ENCODE measurements around the gene RBFA. TPM values are rescaled to one million over a fixed set of nuclear protein-coding genes. Genes with fewer than 3 reads are reported as not detected.

Gene RBFA
- total and polyA plus RNA-seq, 2 of the 13 experiments (the other 11 are each of a cell fraction or from before 2014, with no cell fraction given): 29.7 to 42.4 TPM

DNA sequence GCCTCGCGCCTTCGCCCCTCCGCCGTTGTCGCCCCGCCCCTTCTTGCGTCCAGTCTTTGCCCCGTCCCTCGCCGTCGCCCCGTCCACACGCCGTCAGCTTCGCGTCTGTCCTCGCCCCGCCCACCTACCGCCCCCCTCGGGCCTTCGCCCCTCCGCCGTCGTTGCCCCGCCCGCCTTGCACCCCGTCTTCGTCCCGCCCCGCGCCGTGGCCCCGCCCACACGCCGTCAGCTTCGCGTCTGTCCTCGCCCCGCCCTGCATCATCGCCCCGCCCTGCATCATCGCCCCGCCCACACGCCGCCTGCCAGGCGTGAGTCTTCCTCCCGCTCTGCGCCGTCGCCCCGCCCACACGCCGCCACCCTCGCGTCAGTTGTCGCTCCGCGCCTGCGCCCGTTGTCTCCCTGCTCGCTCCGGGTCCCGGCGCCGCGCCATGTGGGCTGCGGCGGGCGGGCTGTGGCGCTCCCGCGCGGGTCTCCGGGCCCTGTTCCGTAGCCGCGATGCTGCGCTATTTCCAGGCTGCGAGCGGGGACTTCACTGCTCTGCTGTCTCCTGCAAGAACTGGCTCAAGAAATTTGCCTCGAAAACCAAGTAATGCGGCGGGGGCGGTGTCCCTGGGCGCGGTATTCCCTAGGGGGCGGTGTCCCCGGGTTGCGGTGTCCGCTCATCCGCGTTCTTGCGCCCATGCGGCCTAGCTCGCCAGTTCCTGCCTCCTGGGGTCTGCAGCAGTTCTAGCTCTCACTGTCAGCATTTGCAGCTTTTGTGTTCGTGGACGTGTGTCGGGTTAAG, at the start of gene RBFA (continued):
- TF ChIP-seq PAWR (CRISPR knock-in tag; IDR thresholded peaks at IDR 0.05; ENCODE audit: borderline replicate concordance): 0 out of 2 replicates have a peak, but pooled peaks have one; percentile 44
- TF ChIP-seq ZNF577 (CRISPR knock-in tag; IDR thresholded peaks at IDR 0.05; ENCODE audit: borderline replicate concordance, low read depth): no peak
- TF ChIP-seq TAF15 (IDR thresholded peaks at IDR 0.05; ENCODE audit: low read depth, low read length, poor library complexity, severe bottlenecking): no peak
- TF ChIP-seq MAFK (conservative IDR thresholded peaks at IDR 0.05 in 1 of 2, IDR thresholded peaks at IDR 0.05 in 1 of 2; ENCODE audit: low read length in 2 of 2): no peak
- TF ChIP-seq TOE1 (CRISPR knock-in tag; IDR thresholded peaks at IDR 0.05): no peak
- TF ChIP-seq, protein P1, sequence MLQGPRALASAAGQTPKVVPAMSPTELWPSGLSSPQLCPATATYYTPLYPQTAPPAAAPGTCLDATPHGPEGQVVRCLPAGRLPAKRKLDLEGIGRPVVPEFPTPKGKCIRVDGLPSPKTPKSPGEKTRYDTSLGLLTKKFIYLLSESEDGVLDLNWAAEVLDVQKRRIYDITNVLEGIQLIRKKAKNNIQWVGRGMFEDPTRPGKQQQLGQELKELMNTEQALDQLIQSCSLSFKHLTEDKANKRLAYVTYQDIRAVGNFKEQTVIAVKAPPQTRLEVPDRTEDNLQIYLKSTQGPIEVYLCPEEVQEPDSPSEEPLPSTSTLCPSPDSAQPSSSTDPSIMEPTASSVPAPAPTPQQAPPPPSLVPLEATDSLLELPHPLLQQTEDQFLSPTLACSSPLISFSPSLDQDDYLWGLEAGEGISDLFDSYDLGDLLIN (CRISPR knock-in tag; IDR thresholded peaks at IDR 0.05; ENCODE audit: borderline replicate concordance): peak; percentile 47; the same call in 1 of the 2 replicates
- peak; percentile 69; the same call in 1 of the 2 replicates for TF ChIP-seq ZNF768 (CRISPR knock-in tag; IDR thresholded peaks at IDR 0.05)
- no peak for TF ChIP-seq ZFP37 (CRISPR knock-in tag; IDR thresholded peaks at IDR 0.05; ENCODE audit: borderline replicate concordance)
- no peak for TF ChIP-seq RFX5 (IDR thresholded peaks at IDR 0.05; ENCODE audit: low read depth, low read length)
- TF ChIP-seq FOSL2 (CRISPR knock-in tag; IDR thresholded peaks at IDR 0.05): no peak; the same call in 1 of the 2 replicates
- no peak for TF ChIP-seq STAT5B (CRISPR knock-in tag; IDR thresholded peaks at IDR 0.05)
- 0 out of 2 replicates have a peak, but pooled peaks have one; percentile 71 for TF ChIP-seq ZNF44 (CRISPR knock-in tag; IDR thresholded peaks at IDR 0.05)
- TF ChIP-seq, protein P2, sequence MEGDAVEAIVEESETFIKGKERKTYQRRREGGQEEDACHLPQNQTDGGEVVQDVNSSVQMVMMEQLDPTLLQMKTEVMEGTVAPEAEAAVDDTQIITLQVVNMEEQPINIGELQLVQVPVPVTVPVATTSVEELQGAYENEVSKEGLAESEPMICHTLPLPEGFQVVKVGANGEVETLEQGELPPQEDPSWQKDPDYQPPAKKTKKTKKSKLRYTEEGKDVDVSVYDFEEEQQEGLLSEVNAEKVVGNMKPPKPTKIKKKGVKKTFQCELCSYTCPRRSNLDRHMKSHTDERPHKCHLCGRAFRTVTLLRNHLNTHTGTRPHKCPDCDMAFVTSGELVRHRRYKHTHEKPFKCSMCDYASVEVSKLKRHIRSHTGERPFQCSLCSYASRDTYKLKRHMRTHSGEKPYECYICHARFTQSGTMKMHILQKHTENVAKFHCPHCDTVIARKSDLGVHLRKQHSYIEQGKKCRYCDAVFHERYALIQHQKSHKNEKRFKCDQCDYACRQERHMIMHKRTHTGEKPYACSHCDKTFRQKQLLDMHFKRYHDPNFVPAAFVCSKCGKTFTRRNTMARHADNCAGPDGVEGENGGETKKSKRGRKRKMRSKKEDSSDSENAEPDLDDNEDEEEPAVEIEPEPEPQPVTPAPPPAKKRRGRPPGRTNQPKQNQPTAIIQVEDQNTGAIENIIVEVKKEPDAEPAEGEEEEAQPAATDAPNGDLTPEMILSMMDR (CRISPR knock-in tag; IDR thresholded peaks at IDR 0.05): peak; percentile 83
- peak; percentile 13; the same call in 1 of the 2 replicates for TF ChIP-seq SP4 (CRISPR knock-in tag; IDR thresholded peaks at IDR 0.05)
- TF ChIP-seq ZKSCAN1 (IDR thresholded peaks at IDR 0.05; ENCODE audit: low read length): no peak
- TF ChIP-seq CBX2 (IDR thresholded peaks at IDR 0.05; ENCODE audit: low read depth, low read length): no peak
- no peak for TF ChIP-seq CBX2 (CRISPR knock-in tag; IDR thresholded peaks at IDR 0.05; ENCODE audit: low read depth)
- TF ChIP-seq ZNF780A (CRISPR knock-in tag; IDR thresholded peaks at IDR 0.05): no peak; the same call in 1 of the 2 replicates
- TF ChIP-seq, protein P3, sequence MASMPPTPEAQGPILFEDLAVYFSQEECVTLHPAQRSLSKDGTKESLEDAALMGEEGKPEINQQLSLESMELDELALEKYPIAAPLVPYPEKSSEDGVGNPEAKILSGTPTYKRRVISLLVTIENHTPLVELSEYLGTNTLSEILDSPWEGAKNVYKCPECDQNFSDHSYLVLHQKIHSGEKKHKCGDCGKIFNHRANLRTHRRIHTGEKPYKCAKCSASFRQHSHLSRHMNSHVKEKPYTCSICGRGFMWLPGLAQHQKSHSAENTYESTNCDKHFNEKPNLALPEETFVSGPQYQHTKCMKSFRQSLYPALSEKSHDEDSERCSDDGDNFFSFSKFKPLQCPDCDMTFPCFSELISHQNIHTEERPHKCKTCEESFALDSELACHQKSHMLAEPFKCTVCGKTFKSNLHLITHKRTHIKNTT (CRISPR knock-in tag; IDR thresholded peaks at IDR 0.05): no peak
- TF ChIP-seq, protein P4, sequence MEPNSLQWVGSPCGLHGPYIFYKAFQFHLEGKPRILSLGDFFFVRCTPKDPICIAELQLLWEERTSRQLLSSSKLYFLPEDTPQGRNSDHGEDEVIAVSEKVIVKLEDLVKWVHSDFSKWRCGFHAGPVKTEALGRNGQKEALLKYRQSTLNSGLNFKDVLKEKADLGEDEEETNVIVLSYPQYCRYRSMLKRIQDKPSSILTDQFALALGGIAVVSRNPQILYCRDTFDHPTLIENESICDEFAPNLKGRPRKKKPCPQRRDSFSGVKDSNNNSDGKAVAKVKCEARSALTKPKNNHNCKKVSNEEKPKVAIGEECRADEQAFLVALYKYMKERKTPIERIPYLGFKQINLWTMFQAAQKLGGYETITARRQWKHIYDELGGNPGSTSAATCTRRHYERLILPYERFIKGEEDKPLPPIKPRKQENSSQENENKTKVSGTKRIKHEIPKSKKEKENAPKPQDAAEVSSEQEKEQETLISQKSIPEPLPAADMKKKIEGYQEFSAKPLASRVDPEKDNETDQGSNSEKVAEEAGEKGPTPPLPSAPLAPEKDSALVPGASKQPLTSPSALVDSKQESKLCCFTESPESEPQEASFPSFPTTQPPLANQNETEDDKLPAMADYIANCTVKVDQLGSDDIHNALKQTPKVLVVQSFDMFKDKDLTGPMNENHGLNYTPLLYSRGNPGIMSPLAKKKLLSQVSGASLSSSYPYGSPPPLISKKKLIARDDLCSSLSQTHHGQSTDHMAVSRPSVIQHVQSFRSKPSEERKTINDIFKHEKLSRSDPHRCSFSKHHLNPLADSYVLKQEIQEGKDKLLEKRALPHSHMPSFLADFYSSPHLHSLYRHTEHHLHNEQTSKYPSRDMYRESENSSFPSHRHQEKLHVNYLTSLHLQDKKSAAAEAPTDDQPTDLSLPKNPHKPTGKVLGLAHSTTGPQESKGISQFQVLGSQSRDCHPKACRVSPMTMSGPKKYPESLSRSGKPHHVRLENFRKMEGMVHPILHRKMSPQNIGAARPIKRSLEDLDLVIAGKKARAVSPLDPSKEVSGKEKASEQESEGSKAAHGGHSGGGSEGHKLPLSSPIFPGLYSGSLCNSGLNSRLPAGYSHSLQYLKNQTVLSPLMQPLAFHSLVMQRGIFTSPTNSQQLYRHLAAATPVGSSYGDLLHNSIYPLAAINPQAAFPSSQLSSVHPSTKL (CRISPR knock-in tag; IDR thresholded peaks at IDR 0.05): no peak
- TF ChIP-seq ZMYM2 (CRISPR knock-in tag; IDR thresholded peaks at IDR 0.05): no peak
- no peak for TF ChIP-seq PTBP1 (IDR thresholded peaks at IDR 0.05; ENCODE audit: low read depth, low read length, poor library complexity, severe bottlenecking)

Measured in HepG2 (cell line).